GM20431 (cell line): ENCODE results near the gene TUSC2.

Experiments used
- in situ Hi-C: fragments of 300-500 bp; cut with MseI, MboI; formaldehyde crosslinking; loops from one replicate; pipeline ENCODE4 v1.15.0; 2020; ENCODE audit warnings: low sequenced_read_pairs; ENCODE audit not compliant: unreplicated experiment

Gene TUSC2

DNA sequence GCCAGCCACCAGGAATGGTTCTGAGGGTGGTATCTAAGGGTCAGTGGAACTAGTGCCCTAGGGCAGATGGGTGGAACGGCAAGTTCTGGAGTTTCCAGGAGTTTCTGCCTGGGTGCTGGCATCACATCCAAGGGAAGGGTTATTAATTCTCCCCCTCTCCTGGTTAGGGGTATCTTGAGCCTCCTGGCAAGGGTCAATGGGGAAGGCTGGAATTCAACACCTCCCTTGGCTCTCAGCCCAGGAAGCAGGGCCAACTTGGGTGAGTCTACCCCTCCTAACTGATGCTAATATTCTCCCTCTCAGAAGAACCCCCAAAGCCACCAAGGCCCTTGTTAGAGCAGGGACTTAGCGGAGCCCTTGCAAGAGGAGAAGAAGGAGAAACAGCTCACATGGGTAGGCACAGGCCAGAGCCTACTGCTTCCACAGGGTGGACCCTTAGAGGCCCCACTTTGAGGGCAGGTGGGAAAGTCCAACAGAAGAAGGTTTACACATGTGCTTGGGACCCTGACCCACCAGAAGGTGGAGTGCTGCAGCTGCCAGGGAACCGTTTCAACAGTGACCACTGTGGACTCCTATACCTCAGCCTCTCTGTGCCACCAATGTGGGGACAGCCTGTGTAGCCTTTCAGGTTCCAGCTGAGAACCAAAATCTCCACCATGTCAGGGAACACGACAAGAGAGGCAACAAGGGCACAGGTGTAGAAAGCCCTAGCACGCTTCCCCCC is 28.0 kb upstream of the TUSC2 start:
- in situ Hi-C loops: no loop called here

- in situ Hi-C loops: no loop called here
Measured at GRCh38 chr3:50354850-50355249, 26.8 kb upstream of the TUSC2 start.

- in situ Hi-C loops: no loop called here
Measured at GRCh38 chr3:50354186-50354764, 26.3 kb upstream of the TUSC2 start.

- in situ Hi-C loops: no loop called here
Measured at GRCh38 chr3:50353245-50354004, 25.4 kb upstream of the TUSC2 start.

DNA sequence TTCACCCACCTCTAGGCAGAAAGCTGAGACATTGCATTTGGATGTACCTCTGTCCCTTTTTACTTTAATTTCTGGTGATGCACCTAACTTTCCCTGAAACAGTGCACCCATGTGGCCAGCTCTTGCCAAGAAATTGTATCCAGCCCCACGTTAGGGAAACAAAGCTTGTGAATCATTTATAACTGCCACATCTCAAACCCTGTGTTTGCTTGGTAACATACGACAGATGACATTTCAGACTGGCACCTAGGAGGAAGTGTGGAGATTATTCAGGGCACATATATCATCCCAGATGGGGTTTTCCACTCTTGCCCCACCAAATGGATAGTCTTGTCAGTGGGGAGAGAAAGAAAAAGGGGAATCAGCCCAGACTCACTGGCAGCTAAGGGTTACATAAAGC is 24.8 kb upstream of the TUSC2 start:
- in situ Hi-C loops: no loop called here

DNA sequence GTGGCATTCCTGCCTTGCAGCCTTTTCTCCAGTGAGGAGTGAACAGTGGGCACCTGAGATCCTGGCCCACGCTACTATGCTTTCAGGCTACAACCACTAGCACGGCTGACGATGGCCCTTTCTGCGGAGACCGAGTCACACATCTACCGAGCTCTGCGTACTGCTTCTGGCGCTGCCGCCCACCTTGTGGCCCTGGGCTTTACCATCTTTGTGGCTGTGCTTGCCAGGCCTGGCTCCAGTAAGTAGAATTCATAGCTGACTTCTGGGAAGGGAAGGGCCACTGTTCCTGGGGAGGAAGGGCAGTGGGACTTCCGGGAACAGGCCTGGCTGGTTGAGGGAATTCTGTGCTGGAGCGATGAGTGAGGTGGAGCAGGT is 23.3 kb upstream of the TUSC2 start:
- in situ Hi-C loops: no loop called here

DNA sequence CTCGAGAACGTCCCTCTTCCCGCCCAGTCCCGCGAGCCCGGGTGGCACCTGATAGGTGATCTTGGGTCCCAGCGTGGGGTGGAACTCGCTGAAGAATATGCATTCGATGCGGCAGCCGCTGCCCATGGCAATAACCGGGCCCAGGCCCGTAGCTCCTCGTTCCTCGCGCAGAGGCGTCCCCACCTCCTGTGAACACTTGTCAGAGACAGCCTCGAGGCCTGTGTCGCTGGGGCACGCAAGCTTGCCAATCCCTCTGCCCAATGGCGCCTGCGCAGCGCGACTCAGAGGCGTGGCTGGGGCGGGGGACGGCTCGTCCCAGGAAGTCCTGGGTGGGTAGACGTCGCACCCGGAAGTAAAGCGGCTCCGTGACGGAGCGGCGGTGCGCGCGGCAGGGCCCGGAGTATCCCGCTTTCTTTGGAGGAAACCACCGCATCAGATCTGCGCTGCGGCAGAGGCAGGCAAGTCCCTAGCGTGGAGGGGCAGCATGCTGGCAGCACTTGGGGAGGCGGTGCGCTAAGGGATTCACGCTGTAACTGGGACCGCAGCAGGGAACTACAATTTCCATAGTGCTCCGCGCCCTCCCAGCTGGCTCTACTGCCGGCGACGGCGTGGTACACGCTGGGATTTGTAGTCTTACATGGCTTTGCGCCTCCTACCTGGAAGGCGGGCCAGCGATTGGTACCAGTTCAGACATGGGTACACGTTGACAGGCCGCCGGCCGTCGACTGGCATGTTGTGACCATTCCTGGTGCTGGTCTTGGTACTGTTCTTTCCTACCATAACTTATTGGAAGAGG is 22.7 kb upstream of the TUSC2 start, which contains the start of the genes CYB561D2 and NPRL2:
TSS of gene CYB561D2 (plus strand) at position 336 of the 796 bp plus-strand sequence. CDS start 572 bp downstream, outside the sequence.
TSS of gene NPRL2 (minus strand) at position 249 of the 796 bp plus-strand sequence. CDS start at position 126, 123 bp downstream.
- in situ Hi-C loops: no loop called here

- in situ Hi-C loops: no loop called here
Measured at GRCh38 chr3:50350213-50350526, 22.1 kb upstream of the TUSC2 start.

DNA sequence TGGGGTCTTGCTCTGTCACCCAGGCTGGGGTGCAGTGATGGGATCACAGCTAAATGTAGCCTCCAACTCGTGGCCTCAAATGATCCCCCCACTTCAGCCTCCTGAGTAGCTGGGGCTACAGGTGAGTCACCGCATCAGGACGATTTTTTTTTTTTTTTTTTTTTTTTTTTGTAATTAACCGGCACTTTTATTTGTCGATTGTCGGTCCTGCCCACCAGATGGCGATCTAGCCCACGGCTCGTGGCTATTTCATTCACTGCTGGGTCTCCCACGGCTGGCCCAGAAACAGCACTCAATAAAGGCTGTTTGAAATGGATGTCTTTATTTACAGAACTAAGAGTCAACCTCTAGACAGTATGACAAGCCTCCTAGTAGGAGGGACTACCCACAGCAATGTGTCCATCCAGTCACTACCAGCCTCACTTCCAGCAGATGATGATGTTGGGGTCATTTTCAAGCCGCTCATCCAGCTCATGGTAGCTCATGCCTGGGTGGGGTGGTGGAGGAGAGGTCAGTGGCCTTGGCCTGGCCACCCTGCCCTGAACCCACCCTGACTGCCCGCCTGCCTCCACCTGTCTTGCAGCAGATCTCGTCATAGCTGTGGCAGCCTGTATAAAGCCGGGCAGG is 19.3 kb upstream of the TUSC2 start:
- in situ Hi-C loops: no loop called here

DNA sequence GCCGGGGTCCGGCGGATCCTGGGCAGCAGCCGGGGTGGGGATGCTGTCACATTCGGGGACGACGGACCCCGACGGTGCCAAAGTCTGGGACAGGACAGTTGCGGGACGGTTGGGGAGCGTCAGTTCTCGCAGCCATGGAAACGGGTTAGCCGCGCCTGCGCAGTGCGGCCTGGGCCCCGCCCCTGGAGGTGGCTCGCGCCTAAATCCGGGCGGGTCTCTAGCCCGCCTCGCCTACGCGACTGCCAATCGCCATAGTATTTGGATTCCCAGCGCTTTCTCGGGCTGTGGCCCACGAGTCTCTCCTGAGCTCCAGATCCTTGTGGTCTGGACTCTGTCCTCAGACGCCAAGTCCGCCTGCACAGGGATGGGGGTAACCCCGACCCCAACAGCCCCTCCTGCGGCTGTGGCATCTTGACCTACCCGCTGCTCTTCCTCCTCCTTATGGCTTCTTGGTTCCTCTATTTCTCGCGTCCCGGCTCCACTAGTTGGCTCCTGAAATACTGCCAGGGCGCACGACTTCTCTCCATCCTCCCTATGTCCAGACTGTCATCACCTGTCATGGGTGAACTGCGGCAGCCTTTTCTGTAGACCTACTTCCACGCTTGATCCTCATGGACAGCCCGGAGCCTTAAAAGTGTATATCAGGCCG is 17.7 kb upstream of the TUSC2 start, which contains the start of gene ZMYND10:
TSS of gene ZMYND10 (minus strand) at position 147 of the 649 bp plus-strand sequence. CDS start 153 bp downstream, outside the sequence.
- in situ Hi-C loops: no loop called here

GRCh38 chr3:50345008-50345407 is 17.0 kb upstream of the TUSC2 start:
- in situ Hi-C loops: no loop called here

GRCh38 chr3:50342813-50343633 is 15.0 kb upstream of the TUSC2 start:
- in situ Hi-C loops: no loop called here

- in situ Hi-C loops: no loop called here
Measured at GRCh38 chr3:50341996-50342650, 14.1 kb upstream of the TUSC2 start.

- in situ Hi-C loops: no loop called here
Measured at GRCh38 chr3:50341537-50341936, 13.5 kb upstream of the TUSC2 start.

- in situ Hi-C loops: no loop called here
Measured at GRCh38 chr3:50340448-50341329, 12.7 kb upstream of the TUSC2 start, which contains the start of gene RASSF1. Gene RASSF1, minus strand, starts transcription at chr3:50340836. Its CDS starts 31 bp downstream, at chr3:50340805.

- in situ Hi-C loops: no loop called here
Measured at GRCh38 chr3:50340147-50340447, 12.1 kb upstream of the TUSC2 start.

DNA sequence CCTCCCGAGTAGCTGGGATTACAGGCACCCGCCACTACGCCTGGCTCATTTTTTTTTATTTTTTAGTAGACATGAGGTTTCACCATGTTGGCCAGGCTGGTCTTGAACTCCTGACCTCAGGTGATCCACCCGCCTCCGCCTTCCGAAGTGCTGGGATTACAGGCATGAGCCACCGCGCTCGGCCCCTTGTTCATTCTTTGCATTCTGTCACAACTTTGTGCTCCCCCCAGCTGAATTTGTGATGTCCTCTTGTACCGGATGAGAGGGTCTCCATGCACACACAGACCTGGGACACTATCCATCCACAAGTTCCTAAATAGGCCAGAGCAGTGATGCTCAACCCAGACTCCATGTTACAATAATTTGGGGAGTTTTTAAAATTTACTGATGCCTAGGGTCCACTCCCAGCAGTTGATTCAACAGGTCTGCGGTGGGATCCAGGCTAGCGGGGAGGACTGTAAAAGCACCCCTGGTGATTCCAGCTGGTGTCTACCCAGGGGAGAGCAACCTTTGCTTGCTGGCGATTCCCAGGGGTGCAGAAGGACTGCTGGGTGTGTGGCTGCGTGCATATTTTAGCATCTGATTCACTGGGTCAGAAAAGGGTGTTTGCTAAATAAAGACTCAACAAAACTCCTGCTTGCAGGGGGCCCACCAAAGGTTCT is 11.6 kb upstream of the TUSC2 start:
- in situ Hi-C loops: no loop called here
